Nephron progenitor cell (in vitro differentiated cells): ENCODE results near the gene MPC1.
A peak's percentile ranks its signal among the peaks of the same experiment; 100 is the strongest.

Experiments
- DNase-seq: peaks from one replicate; pipeline ENCODE4 v3.0.0; 2021
- H3K27ac Mint-ChIP-seq: 2 replicates; pipeline ENCODE4 v1.8.0; 2021; ENCODE audit warnings: mild to moderate bottlenecking, moderate library complexity, mixed read lengths
- H3K27me3 Mint-ChIP-seq: 2 replicates; pipeline ENCODE4 v1.8.0; 2021; ENCODE audit warnings: mild to moderate bottlenecking, low read depth, mixed read lengths; ENCODE audit not compliant: poor library complexity
- H3K36me3 Mint-ChIP-seq: 2 replicates; pipeline ENCODE4 v1.8.0; 2021; ENCODE audit warnings: low read depth, mixed read lengths
- H3K4me1 Mint-ChIP-seq: 2 replicates; pipeline ENCODE4 v1.8.0; 2021; ENCODE audit warnings: mixed read lengths
- H3K4me3 Mint-ChIP-seq: 2 replicates; pipeline ENCODE4 v1.8.0; 2021; ENCODE audit warnings: mild to moderate bottlenecking, moderate library complexity, mixed read lengths
- H3K9me3 Mint-ChIP-seq: 2 replicates; pipeline ENCODE4 v1.8.0; 2021; ENCODE audit warnings: mild to moderate bottlenecking, moderate library complexity, mixed read lengths
- CTCF ChIP-seq: fragments of 200-600 bp; sonication (generic); IDR thresholded peaks from 2 replicates; pipeline ENCODE4 v1.5.0; 2021; ENCODE audit warnings: antibody characterized with exemption

The MPC1 gene

GRCh38 chr6:166330612-166331011, 52.1 kb downstream of the MPC1 start:
- peaks cover 14% of the 10 kb centered on the region for H3K4me1 Mint-ChIP-seq
- no peak overlapping the region for H3K27ac Mint-ChIP-seq
- TF ChIP-seq CTCF = no peak
- H3K4me3 Mint-ChIP-seq = no peak overlapping the region
- DNase-seq = peak; percentile 67
- peaks cover 34% of the 10 kb centered on the region for H3K36me3 Mint-ChIP-seq
- H3K27me3 Mint-ChIP-seq = no peaks in the 10 kb centered on the region
- no peaks in the 10 kb centered on the region for H3K9me3 Mint-ChIP-seq

GRCh38 chr6:166325383-166326042, 57.2 kb downstream of the MPC1 start:
- H3K27me3 Mint-ChIP-seq = no peaks in the 10 kb centered on the region
- no peak overlapping the region for H3K4me3 Mint-ChIP-seq
- H3K36me3 Mint-ChIP-seq = peaks cover 43% of the 10 kb centered on the region
- peaks cover 2% of the 10 kb centered on the region for H3K4me1 Mint-ChIP-seq
- TF ChIP-seq CTCF = no peak
- DNase-seq = no peak
- no peak overlapping the region for H3K27ac Mint-ChIP-seq
- H3K9me3 Mint-ChIP-seq = no peaks in the 10 kb centered on the region

- H3K36me3 Mint-ChIP-seq = peaks cover 35% of the 10 kb centered on the region
Measured at GRCh38 chr6:166323395-166323794, 59.3 kb downstream of the MPC1 start.

GRCh38 chr6:166318649-166319600, 63.8 kb downstream of the MPC1 start:
- TF ChIP-seq CTCF = no peak
- H3K4me3 Mint-ChIP-seq = no peak overlapping the region
- H3K27ac Mint-ChIP-seq = peak overlapping the region; percentile 84
- no peaks in the 10 kb centered on the region for H3K27me3 Mint-ChIP-seq
- H3K4me1 Mint-ChIP-seq = peaks cover 18% of the 10 kb centered on the region
- H3K36me3 Mint-ChIP-seq = peaks cover 15% of the 10 kb centered on the region
- no peaks in the 10 kb centered on the region for H3K9me3 Mint-ChIP-seq
- no peak for DNase-seq

More at GRCh38 chr6:166323395-166323794, 59.3 kb downstream of the MPC1 start:
- TF ChIP-seq CTCF = no peak
- no peak overlapping the region for H3K4me3 Mint-ChIP-seq
- no peak overlapping the region for H3K27ac Mint-ChIP-seq
- peaks cover 12% of the 10 kb centered on the region for H3K4me1 Mint-ChIP-seq
- no peak for DNase-seq
- no peaks in the 10 kb centered on the region for H3K9me3 Mint-ChIP-seq
- H3K27me3 Mint-ChIP-seq = no peaks in the 10 kb centered on the region

- Mint-ChIP-seq H3K36me3 (peaks cover 12% of the 10 kb centered on the region), H3K9me3 (no peaks in the 10 kb centered on the region), H3K4me1 (peaks cover 18% of the 10 kb centered on the region), H3K27me3 (peaks cover under 1% of the 10 kb centered on the region), H3K27ac (peak overlapping the region; percentile 84), H3K4me3 (no peak overlapping the region)
- no peak for DNase-seq
- no peak for TF ChIP-seq CTCF
Measured at GRCh38 chr6:166318227-166318626, 64.5 kb downstream of the MPC1 start.
